Duodenal mucosa (tissue), 2 donors: Measurements from ENCODE around the gene PSPC1.
"Not testable (repeated sequence)": the region's sequence is repeated elsewhere in the genome, so short reads cannot be mapped to it uniquely, and the experiment has no call there.

Experiments
- H3K27ac ChIP-seq: one replicate; pipeline ENCODE4 v1.7.0; 2013; ENCODE audit warnings: low read depth, low read length
- H3K27me3 ChIP-seq, 2 donors: one replicate each; pipeline ENCODE4 v1.7.0; 2013; ENCODE audit warnings: low read length in 2 of 2, control low read depth in 1 of 2; ENCODE audit not compliant: insufficient read depth in 2 of 2, control insufficient read depth in 1 of 2
- H3K36me3 ChIP-seq, 2 donors: one replicate each; pipeline ENCODE4 v1.7.0; 2013; ENCODE audit warnings: low read length in 2 of 2, control low read depth in 1 of 2; ENCODE audit not compliant: insufficient read depth in 2 of 2, control insufficient read depth in 1 of 2
- H3K4me1 ChIP-seq, 2 donors: one replicate each; pipeline ENCODE4 v1.7.0; 2013; ENCODE audit warnings: low read length in 2 of 2, control low read depth in 1 of 2; ENCODE audit not compliant: insufficient read depth in 2 of 2, control insufficient read depth in 1 of 2
- H3K4me3 ChIP-seq, 2 donors: one replicate each; pipeline ENCODE4 v1.7.0; 2013; ENCODE audit warnings: low read length in 2 of 2, low read depth in 1 of 2
- H3K9ac ChIP-seq, 2 donors: one replicate each; pipeline ENCODE4 v1.7.0; 2013; ENCODE audit warnings: low read length in 2 of 2, low read depth in 1 of 2
- H3K9me3 ChIP-seq, 2 donors: one replicate each; pipeline ENCODE4 v1.7.0; 2013; ENCODE audit warnings: low read length in 2 of 2, control low read depth in 1 of 2; ENCODE audit not compliant: control insufficient read depth in 1 of 2

PSPC1 gene, protein sequence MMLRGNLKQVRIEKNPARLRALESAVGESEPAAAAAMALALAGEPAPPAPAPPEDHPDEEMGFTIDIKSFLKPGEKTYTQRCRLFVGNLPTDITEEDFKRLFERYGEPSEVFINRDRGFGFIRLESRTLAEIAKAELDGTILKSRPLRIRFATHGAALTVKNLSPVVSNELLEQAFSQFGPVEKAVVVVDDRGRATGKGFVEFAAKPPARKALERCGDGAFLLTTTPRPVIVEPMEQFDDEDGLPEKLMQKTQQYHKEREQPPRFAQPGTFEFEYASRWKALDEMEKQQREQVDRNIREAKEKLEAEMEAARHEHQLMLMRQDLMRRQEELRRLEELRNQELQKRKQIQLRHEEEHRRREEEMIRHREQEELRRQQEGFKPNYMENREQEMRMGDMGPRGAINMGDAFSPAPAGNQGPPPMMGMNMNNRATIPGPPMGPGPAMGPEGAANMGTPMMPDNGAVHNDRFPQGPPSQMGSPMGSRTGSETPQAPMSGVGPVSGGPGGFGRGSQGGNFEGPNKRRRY

DNA sequence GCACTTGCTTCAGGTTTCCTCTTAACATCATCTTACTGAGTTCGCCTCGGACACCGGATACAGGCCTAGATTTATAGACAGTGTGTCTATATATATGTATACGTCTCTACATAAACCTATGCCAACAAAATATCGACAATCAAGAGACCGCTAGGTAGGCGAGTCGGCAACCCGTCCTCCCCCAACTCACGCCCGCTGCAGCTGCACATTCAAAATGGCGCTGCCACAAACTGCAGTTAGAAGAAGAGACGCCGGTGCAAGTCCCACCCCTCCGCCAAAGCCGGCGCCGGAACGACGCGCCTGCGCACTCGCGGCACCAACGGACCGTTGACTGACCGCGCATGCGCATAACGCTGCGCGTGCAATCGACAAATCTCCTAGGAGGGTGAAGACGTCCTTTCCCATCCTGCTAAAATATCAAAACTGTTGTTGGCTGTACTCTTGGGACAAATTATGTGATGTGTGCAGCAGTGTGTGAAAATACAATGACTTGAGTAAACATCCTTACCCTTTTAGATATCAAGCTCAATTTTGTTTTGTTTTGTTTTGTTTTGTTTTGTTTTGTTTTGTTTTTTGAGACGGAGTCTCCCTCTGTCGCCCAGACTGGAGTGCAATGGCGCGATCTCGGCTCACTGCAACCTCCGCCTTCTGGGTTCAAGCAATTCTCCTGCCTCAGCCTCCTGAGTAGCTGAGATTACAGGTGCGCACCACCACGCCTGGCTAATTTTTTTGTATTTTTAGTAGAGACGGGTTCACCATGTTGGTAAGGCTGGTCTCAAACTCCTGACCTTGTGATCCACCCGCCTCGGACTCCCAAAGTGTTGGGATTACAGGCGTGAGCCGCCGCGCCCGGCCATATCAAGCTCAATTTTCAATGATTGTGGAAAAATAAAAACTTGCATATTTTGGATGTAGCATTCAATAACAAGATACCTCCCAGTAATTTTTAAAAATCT, at the start of gene PSPC1:
Gene PSPC1, minus strand, starts transcription at position 219 of the 956 bp plus-strand sequence. Its CDS starts 188 bp downstream, at position 31.
- not testable (repeated sequence) for H3K36me3 ChIP-seq, H3K9me3 ChIP-seq, H3K4me1 ChIP-seq, H3K27me3 ChIP-seq
- Histone ChIP-seq H3K9ac (peak within 1 kb of the TSS; percentile 96 to 100), H3K4me3 (peak within 1 kb of the TSS; percentile 99), H3K27ac (peak within 1 kb of the TSS; percentile 94)

- Histone ChIP-seq H3K27ac (no peak overlapping the region), H3K9me3 (no peaks in the 10 kb centered on the region), H3K36me3 (peaks cover 4 to 41% of the 10 kb centered on the region in 2 donors), H3K9ac (no peak overlapping the region), H3K27me3 (no peaks in the 10 kb centered on the region), H3K4me1 (no peaks in the 10 kb centered on the region), H3K4me3 (no peak overlapping the region)
These were observed 39.9 kb upstream of the PSPC1 start for GRCh38 chr13:19822673-19823072.

- H3K27ac ChIP-seq: no peak overlapping the region
- H3K4me3 ChIP-seq: no peak overlapping the region
These were observed 35.6 kb upstream of the PSPC1 start for GRCh38 chr13:19818223-19818842.

GRCh38 chr13:19817510-19818158, 34.9 kb upstream of the PSPC1 start:
- Histone ChIP-seq H3K9ac (no peak overlapping the region), H3K27me3 (no peaks in the 10 kb centered on the region), H3K9me3 (no peaks in the 10 kb centered on the region), H3K4me3 (no peak overlapping the region), H3K27ac (no peak overlapping the region), H3K36me3 (peaks cover 1 to 21% of the 10 kb centered on the region in 2 donors), H3K4me1 (no peaks in the 10 kb centered on the region)

More at GRCh38 chr13:19818223-19818842, 35.6 kb upstream of the PSPC1 start:
- Histone ChIP-seq H3K9ac (no peak overlapping the region), H3K9me3 (no peaks in the 10 kb centered on the region), H3K36me3 (peaks cover 4 to 21% of the 10 kb centered on the region in 2 donors), H3K27me3 (no peaks in the 10 kb centered on the region), H3K4me1 (no peaks in the 10 kb centered on the region)

GRCh38 chr13:19817106-19817505, 34.4 kb upstream of the PSPC1 start:
- Histone ChIP-seq H3K4me3 (no peak overlapping the region), H3K9me3 (no peaks in the 10 kb centered on the region), H3K27ac (no peak overlapping the region), H3K27me3 (no peaks in the 10 kb centered on the region), H3K4me1 (no peaks in the 10 kb centered on the region), H3K9ac (no peak overlapping the region), H3K36me3 (peaks cover 0 to 21% of the 10 kb centered on the region in 2 donors)

DNA sequence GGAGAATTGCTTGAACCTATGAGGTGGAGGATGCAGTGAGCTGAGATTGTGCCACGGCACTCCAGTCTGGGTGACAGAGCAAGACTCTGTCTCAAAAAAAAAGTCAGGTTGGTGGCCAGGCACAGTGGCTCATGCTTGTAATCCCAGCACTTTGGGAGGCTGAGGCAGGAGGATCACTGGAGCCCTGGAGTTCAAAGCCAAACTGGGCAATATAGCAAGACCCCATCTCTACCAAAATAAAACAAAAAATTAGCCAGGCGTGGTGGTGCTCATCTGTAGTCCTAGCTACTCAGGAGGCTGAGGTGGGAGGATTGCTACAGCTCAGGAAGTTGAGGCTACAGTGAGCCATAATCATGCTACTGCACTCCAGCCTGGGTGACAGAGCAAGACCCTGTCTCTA, 33.1 kb upstream of the PSPC1 start:
- not testable (repeated sequence) for H3K9ac ChIP-seq, H3K27me3 ChIP-seq, H3K27ac ChIP-seq, H3K4me3 ChIP-seq, H3K9me3 ChIP-seq, H3K4me1 ChIP-seq
- peaks cover 0 to 21% of the 10 kb centered on the region in 2 donors for H3K36me3 ChIP-seq

DNA sequence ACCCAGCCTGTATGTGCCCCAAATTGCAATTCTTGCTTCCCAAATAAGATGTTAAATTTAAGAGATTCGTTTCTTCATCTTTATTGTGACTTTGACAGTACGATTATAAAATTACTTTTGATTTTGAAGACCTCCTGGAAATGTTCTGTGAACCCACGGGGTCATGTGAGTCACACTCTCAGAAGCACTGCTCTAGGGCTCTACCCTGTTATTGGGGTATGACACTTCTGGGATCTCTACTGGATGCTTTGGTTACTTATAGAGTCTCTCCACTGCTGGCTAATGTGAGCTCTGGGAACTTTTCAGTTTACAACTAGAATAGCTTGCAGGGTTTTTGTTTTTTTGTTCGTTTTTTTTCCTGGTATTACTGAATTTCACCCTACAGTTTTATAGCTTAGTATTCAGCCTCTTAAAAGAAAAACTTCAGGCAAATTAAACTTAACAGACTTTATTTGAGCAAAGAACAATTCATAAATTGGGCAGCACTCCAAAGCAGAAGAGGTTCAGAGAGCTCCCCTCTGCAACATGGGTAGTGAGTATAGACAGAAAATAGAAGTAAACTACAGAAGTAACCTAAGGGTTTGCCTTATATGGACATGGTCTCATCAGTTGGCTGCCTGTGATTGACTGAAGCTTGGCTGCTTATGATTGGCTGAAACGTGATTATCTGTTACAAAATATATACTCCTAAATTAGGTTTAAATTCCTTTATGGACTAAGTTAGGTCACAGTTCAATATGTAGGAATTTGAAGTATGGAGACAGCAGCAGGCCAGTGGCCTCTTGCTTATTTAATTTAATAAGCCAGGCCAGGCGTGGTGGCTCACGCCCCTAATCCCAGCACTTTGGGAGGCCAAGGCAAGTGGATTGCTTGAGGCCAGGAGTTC, 28.5 kb upstream of the PSPC1 start:
- no peaks in the 10 kb centered on the region for H3K9me3 ChIP-seq
- no peaks in the 10 kb centered on the region for H3K36me3 ChIP-seq
- no peak overlapping the region for H3K9ac ChIP-seq

GRCh38 chr13:19810151-19810550, 27.4 kb upstream of the PSPC1 start:
- Histone ChIP-seq H3K9me3 (no peaks in the 10 kb centered on the region), H3K27ac (no peak overlapping the region), H3K36me3 (no peaks in the 10 kb centered on the region), H3K4me3 (no peak overlapping the region), H3K4me1 (no peaks in the 10 kb centered on the region), H3K27me3 (no peaks in the 10 kb centered on the region), H3K9ac (no peak overlapping the region)

More for the DNA sequence above, 28.5 kb upstream of the PSPC1 start:
- no peaks in the 10 kb centered on the region for H3K4me1 ChIP-seq
- H3K27ac ChIP-seq: no peak overlapping the region
- no peaks in the 10 kb centered on the region for H3K27me3 ChIP-seq
- no peak overlapping the region for H3K4me3 ChIP-seq

- Histone ChIP-seq H3K4me1 (no peaks in the 10 kb centered on the region), H3K9me3 (no peaks in the 10 kb centered on the region), H3K27me3 (no peaks in the 10 kb centered on the region), H3K9ac (no peak overlapping the region), H3K27ac (no peak overlapping the region), H3K4me3 (no peak overlapping the region), H3K36me3 (no peaks in the 10 kb centered on the region)
These were observed 23.0 kb upstream of the PSPC1 start for GRCh38 chr13:19805765-19806164.
